ENCODE measurements around the gene ADGRE2.

The ADGRE2 gene

DNA sequence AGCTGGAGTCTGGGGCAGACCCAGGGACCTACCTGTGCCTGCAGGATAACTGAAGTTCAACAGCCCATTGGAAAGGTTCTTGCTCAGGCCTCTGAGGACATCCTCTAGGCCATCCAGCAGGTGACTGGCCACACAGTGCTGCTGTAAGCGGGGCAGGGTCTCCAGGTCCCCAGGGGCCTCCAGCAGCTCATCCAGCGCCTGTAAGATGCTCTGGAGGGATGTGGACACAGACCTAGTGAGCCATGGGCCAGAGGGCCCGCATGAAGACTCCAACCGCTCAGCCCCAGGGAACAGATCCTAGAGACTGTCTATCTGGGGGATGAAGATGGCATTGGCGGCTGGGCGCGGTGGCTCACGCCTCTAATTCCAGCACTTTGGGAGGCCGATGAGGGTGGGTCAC is 14.0 kb downstream of the ADGRE2 start:
- H3K4me3 ChIP-seq (ENCODE audit: low read length) = no peak overlapping the region
- TF ChIP-seq, protein P1, sequence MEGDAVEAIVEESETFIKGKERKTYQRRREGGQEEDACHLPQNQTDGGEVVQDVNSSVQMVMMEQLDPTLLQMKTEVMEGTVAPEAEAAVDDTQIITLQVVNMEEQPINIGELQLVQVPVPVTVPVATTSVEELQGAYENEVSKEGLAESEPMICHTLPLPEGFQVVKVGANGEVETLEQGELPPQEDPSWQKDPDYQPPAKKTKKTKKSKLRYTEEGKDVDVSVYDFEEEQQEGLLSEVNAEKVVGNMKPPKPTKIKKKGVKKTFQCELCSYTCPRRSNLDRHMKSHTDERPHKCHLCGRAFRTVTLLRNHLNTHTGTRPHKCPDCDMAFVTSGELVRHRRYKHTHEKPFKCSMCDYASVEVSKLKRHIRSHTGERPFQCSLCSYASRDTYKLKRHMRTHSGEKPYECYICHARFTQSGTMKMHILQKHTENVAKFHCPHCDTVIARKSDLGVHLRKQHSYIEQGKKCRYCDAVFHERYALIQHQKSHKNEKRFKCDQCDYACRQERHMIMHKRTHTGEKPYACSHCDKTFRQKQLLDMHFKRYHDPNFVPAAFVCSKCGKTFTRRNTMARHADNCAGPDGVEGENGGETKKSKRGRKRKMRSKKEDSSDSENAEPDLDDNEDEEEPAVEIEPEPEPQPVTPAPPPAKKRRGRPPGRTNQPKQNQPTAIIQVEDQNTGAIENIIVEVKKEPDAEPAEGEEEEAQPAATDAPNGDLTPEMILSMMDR (conservative IDR thresholded peaks at IDR 0.05; ENCODE audit: low read length) = no peak
- no peak for DNase-seq (ENCODE audit: low read depth)

DNA sequence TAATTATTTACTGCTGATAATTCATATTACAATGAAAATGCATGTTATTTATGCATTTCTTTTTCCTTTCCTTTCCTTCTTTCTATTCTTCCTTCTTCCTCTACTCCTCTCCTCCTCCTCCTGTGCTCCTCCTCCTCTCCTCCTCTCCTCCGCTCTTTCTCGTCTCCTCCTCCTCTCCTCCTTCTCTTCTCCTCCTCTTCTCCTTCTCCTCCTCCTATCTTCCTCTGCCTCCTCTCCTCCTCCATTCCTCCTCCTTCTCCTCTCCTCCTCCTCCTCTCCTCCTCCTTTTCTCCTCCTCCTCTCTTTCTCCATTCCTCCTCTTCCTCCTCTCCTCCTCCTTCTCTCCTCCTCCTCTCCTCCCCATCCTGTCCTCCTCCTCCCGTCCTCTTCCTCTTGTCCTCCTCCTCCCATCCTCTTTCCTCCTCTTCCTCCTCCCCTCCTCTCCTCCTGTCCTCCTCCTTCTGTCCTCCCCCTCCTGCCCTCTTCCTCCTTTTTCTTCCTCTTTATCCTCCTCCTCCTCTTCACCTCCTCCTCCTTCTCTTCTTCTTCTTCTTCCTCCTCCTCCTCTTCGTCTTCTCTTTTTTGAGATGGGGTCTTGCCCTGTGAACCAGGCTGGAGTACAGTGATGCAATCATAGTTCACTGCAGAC is 14.7 kb downstream of the ADGRE2 start:
- TF ChIP-seq, protein P1 (conservative IDR thresholded peaks at IDR 0.05; ENCODE audit: low read length) = no peak
- no peak overlapping the region for H3K4me3 ChIP-seq (ENCODE audit: low read length)

DNA sequence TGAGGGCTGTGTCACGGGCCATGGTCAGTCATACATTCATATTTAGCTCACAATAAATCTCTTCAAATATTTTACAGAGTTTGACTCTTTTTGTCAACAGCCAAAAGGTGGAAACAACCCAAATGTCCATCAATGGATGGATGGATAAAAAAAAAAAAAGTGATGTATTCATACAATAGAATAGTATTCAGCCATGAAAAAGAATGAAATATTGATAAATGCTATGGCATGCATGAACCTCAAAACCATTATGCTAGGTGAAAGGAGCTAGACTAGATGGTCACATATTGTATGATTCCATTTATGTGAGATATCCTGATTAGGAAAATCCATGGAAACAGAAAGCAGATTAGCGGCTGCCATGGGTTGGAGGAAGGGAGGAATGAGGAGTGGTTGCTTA is 16.2 kb downstream of the ADGRE2 start:
- no peak for DNase-seq (ENCODE audit: low read depth)
- TF ChIP-seq, protein P1 (conservative IDR thresholded peaks at IDR 0.05; ENCODE audit: low read length) = no peak
- H3K4me3 ChIP-seq (ENCODE audit: low read length) = no peak overlapping the region

More for the DNA sequence above, 14.7 kb downstream of the ADGRE2 start:
- DNase-seq (ENCODE audit: low read depth) = no peak

DNA sequence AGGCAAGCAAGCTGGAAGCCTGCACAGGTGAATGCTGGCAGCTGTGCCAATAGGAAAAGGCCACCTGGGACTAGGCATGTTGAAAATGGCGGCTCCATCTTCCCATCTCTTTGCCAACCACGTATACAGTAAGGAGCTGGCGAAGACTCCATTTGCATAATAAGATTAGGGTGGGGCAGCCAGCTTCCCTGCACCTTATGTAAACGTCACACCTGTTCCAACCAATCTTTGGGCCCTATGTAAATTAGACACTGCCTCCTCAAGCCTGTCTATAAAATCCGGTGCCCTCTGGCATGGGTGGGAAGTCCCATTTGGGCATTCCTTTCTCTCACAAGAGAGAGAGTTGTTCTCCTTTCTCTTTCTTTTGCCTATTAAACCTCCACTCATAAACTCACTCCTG is 16.8 kb downstream of the ADGRE2 start:
- no peak overlapping the region for H3K4me3 ChIP-seq (ENCODE audit: low read length)
- no peak for DNase-seq (ENCODE audit: low read depth)
- TF ChIP-seq, protein P1 (conservative IDR thresholded peaks at IDR 0.05; ENCODE audit: low read length) = no peak

DNA sequence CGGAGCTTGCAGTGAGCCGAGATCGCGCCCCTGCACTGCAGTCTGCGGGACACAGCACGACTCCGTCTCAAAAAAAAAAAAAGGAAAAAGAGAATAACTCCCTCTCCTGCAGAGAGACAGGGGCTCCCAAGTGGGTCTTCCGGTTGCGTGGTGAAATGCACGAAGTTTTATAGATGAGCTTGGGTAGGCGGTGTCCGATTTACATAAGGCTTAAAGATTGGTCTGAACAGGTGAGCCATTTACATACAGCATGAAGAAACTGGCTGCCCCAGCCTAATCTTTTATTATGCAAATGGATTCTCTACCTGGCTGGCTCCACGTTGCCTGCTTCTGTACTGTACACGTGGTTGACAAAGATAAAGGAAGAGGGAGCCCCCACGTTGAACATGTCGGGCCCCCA is 19.5 kb downstream of the ADGRE2 start:
- TF ChIP-seq, protein P1 (conservative IDR thresholded peaks at IDR 0.05; ENCODE audit: low read length) = no peak
- no peak for DNase-seq (ENCODE audit: low read depth)
- no peak overlapping the region for H3K4me3 ChIP-seq (ENCODE audit: low read length)

DNA sequence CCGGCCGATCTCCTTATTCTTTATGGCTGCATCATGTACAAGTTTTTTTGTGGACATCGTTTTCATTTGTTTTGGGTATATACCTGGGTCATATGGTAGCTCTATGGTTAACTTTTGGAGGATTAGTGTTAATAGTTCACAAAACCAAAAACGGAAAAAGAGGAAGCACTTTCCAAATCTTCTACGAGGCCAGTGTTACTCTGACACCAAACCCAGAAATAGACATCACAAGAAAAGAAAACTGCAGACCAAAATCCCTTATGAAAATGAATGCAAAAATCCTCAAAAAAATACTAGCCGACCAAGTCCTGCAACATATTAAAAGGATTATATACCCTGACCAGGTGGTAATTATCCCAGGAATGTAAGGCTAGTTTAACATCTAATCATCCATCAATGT is 29.8 kb downstream of the ADGRE2 start:
- no peak for DNase-seq (ENCODE audit: low read depth)
- TF ChIP-seq, protein P1 (conservative IDR thresholded peaks at IDR 0.05; ENCODE audit: low read length) = no peak
- H3K4me3 ChIP-seq (ENCODE audit: low read length) = no peak overlapping the region

DNA sequence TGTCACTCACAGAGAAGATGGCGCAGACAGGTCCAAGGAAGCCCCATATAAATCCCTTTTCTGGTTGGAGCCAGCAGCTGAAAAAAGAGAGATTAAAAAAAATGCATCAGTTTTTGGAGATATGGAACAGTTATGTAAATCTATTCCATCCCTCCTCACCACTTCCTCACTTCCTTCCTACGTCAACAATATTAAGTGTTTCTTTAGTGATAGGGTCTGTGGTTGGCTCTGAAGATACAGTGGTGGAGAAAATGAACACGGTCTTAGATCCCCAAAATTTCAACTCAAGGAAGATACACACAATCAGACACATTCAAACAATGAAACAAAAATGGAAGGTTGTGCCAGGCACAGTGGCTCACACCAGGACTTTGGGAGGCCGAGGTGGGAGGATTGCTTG is 31.5 kb downstream of the ADGRE2 start:
- DNase-seq (ENCODE audit: low read depth) = no peak
- TF ChIP-seq, protein P1 (conservative IDR thresholded peaks at IDR 0.05; ENCODE audit: low read length) = no peak
- H3K4me3 ChIP-seq (ENCODE audit: low read length) = no peak overlapping the region
